OCI-LY1 (cell line): ENCODE data around the gene ANKFY1.

Experiments used
- H2AFZ ChIP-seq: fragments of 200-600 bp; sonication (generic), shearing (Covaris generic); 2 replicates; pipeline ENCODE4 v1.6.0; 2014; ENCODE audit warnings: antibody characterized with exemption, mild to moderate bottlenecking, low read length
- H3F3A ChIP-seq: fragments of 200-600 bp; sonication (generic), shearing (Covaris generic); 2 replicates; pipeline ENCODE4 v1.6.0; 2014; ENCODE audit warnings: mild to moderate bottlenecking, antibody characterized with exemption, low read length, moderate library complexity; ENCODE audit not compliant: insufficient read depth
- H3K27ac ChIP-seq: fragments of 200-600 bp; sonication (generic); 2 replicates; pipeline ENCODE4 v1.5.1; 2014; ENCODE audit warnings: low read length, mixed run types, mild to moderate bottlenecking, low read depth; ENCODE audit not compliant: poor library complexity, severe bottlenecking
- H3K27me3 ChIP-seq: fragments of 200-600 bp; sonication (generic); 2 replicates; pipeline ENCODE4 v1.6.0; 2014; ENCODE audit warnings: antibody characterized with exemption, mild to moderate bottlenecking, low read length, moderate library complexity; ENCODE audit not compliant: insufficient read depth
- H3K36me3 ChIP-seq: fragments of 200-600 bp; sonication (generic); 2 replicates; pipeline ENCODE4 v1.6.1; 2014; ENCODE audit warnings: mild to moderate bottlenecking, antibody characterized with exemption, low read length, moderate library complexity, mixed read lengths; ENCODE audit not compliant: insufficient read depth
- H3K4me1 ChIP-seq: fragments of 200-600 bp; sonication (generic); 2 replicates; pipeline ENCODE4 v1.5.1; 2014; ENCODE audit warnings: mild to moderate bottlenecking, low read length, moderate library complexity; ENCODE audit not compliant: insufficient read depth, severe bottlenecking
- H3K4me2 ChIP-seq: fragments of 200-600 bp; sonication (generic), shearing (Covaris generic); 2 replicates; pipeline ENCODE4 v1.6.1; 2014; ENCODE audit warnings: low read length
- H3K4me3 ChIP-seq: fragments of 200-600 bp; sonication (generic); 2 replicates; pipeline ENCODE4 v1.5.1; 2014; ENCODE audit warnings: low read length, low read depth, mild to moderate bottlenecking, mixed read lengths; ENCODE audit not compliant: poor library complexity, severe bottlenecking
- H3K79me2 ChIP-seq: fragments of 200-600 bp; shearing (Covaris generic); 2 replicates; pipeline ENCODE4 v1.6.1; 2016; ENCODE audit warnings: mixed run types, low read length, mixed read lengths; ENCODE audit not compliant: insufficient read depth
- H3K9ac ChIP-seq: fragments of 200-600 bp; sonication (generic), shearing (Covaris generic); 2 replicates; pipeline ENCODE4 v1.6.1; 2014; ENCODE audit warnings: mild to moderate bottlenecking, low read length, mixed read lengths
- H3K9me2 ChIP-seq: fragments of 200-600 bp; sonication (generic), shearing (Covaris generic); 2 replicates; pipeline ENCODE4 v1.6.1; 2014; ENCODE audit warnings: low read depth, mild to moderate bottlenecking, low read length, mixed read lengths
- H3K9me3 ChIP-seq: fragments of 200-600 bp; shearing (Covaris generic); 2 replicates; pipeline ENCODE4 v1.6.1; 2014; ENCODE audit warnings: low read length, mixed read lengths
- H4K20me1 ChIP-seq: fragments of 200-600 bp; sonication (generic), shearing (Covaris generic); 2 replicates; pipeline ENCODE4 v1.6.0; 2016; ENCODE audit warnings: mild to moderate bottlenecking, low read length; ENCODE audit not compliant: insufficient read depth
- EZH2 ChIP-seq: fragments of 200-600 bp; sonication (generic), shearing (Covaris generic); IDR thresholded peaks from 2 replicates; pipeline ENCODE4 v1.8.0; 2017; ENCODE audit warnings: borderline replicate concordance, mixed run types, mild to moderate bottlenecking, antibody characterized with exemption, low read length, moderate library complexity, mixed read lengths
- TF ChIP-seq, protein P1 (sequence below): fragments of 200-600 bp; sonication (generic), shearing (Covaris generic); IDR thresholded peaks from 2 replicates; pipeline ENCODE4 v1.5.1; 2017; ENCODE audit warnings: mild to moderate bottlenecking, antibody characterized with exemption, low read length, moderate library complexity, mixed read lengths

The ANKFY1 gene

DNA sequence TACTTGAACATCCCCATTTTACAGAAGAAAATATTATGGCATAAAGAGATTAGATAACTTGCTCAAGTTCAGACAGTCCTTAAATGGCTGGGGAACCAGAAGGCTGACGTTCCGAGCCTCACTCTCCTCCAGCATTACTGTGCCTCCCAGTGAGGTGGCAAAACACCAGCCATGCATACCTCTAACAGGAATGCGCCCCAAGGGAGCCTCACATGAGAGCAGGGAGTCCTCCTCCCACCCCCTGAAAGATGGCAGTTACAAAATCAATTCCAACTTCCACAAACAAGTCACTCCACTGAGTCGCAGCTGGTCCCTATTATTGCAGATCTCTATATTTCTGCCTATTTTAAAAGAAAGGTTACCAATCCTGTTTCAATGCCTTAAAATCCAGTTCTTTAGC lies 55.5 kb downstream of the ANKFY1 start:
- Histone ChIP-seq H3K9me3 (no peaks in the 10 kb centered on the region), H2AFZ (no peak overlapping the region), H3K4me1 (peaks cover 5% of the 10 kb centered on the region), H3K27me3 (no peaks in the 10 kb centered on the region), H3K27ac (no peak overlapping the region), H3K9ac (no peak overlapping the region), H3F3A (no peaks in the 10 kb centered on the region), H3K79me2 (no peaks in the 10 kb centered on the region), H3K4me2 (no peak overlapping the region), H3K4me3 (no peak overlapping the region), H3K9me2 (no peaks in the 10 kb centered on the region), H3K36me3 (peaks cover 80% of the 10 kb centered on the region), H4K20me1 (no peaks in the 10 kb centered on the region)
- TF ChIP-seq, protein P1, sequence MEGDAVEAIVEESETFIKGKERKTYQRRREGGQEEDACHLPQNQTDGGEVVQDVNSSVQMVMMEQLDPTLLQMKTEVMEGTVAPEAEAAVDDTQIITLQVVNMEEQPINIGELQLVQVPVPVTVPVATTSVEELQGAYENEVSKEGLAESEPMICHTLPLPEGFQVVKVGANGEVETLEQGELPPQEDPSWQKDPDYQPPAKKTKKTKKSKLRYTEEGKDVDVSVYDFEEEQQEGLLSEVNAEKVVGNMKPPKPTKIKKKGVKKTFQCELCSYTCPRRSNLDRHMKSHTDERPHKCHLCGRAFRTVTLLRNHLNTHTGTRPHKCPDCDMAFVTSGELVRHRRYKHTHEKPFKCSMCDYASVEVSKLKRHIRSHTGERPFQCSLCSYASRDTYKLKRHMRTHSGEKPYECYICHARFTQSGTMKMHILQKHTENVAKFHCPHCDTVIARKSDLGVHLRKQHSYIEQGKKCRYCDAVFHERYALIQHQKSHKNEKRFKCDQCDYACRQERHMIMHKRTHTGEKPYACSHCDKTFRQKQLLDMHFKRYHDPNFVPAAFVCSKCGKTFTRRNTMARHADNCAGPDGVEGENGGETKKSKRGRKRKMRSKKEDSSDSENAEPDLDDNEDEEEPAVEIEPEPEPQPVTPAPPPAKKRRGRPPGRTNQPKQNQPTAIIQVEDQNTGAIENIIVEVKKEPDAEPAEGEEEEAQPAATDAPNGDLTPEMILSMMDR = no peak
- TF ChIP-seq EZH2 = no peak

DNA sequence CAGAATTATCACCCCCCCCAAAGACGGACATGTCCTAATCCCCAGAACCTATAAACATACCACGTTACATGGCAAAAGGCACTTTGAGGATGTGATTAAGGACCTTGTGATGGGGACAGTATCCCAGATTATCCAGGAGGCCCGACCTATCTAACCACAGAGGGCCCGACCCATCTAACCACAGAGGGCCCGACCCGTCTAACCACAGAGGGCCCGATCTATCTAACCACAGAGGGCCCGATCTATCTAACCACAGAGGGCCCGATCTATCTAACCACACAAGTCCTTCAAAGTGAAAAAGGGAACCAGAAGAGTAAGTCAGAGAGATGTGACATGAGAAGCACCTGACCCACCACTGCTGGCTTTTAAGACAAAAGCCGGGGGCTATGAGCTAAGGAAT lies 56.8 kb downstream of the ANKFY1 start:
- no peak overlapping the region for H3K4me2 ChIP-seq
- TF ChIP-seq, protein P1 = no peak
- no peak for TF ChIP-seq EZH2

DNA sequence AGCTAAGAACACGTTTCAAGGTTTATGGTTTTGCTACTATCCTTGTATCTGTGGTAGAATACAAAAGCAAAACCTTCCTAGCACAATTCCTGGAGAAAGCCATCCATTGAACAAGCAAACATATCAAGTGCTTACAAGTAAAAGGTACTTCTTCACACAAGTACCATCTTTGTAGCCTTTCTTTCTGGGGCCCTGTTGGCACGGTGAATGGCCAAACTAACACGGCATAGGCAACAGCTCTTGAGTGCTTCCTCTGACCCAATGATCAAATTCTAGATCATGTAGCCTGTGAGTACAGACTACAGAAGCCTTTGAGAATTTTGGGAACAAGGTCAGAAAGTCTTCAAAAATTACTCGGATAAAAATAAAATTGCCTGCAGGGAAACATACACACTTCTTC lies 57.9 kb downstream of the ANKFY1 start:
- H3K27ac ChIP-seq = no peak overlapping the region
- no peaks in the 10 kb centered on the region for H4K20me1 ChIP-seq
- no peaks in the 10 kb centered on the region for H3F3A ChIP-seq
- no peak overlapping the region for H2AFZ ChIP-seq
- H3K4me3 ChIP-seq = no peak overlapping the region
- no peaks in the 10 kb centered on the region for H3K27me3 ChIP-seq
- no peak for TF ChIP-seq EZH2
- TF ChIP-seq, protein P1 = no peak
- H3K36me3 ChIP-seq = peaks cover 66% of the 10 kb centered on the region
- H3K9me3 ChIP-seq = no peaks in the 10 kb centered on the region
- H3K79me2 ChIP-seq = no peaks in the 10 kb centered on the region
- no peak overlapping the region for H3K9ac ChIP-seq
- peaks cover 5% of the 10 kb centered on the region for H3K4me1 ChIP-seq
- H3K9me2 ChIP-seq = no peaks in the 10 kb centered on the region
- no peak overlapping the region for H3K4me2 ChIP-seq

More for the DNA sequence above, 56.8 kb downstream of the ANKFY1 start:
- H3K36me3 ChIP-seq = peaks cover 71% of the 10 kb centered on the region
- no peak overlapping the region for H3K27ac ChIP-seq
- no peaks in the 10 kb centered on the region for H3K79me2 ChIP-seq
- H3K4me1 ChIP-seq = peaks cover 5% of the 10 kb centered on the region
- H3K9me3 ChIP-seq = no peaks in the 10 kb centered on the region
- no peaks in the 10 kb centered on the region for H4K20me1 ChIP-seq
- H3K4me3 ChIP-seq = no peak overlapping the region
- no peaks in the 10 kb centered on the region for H3K9me2 ChIP-seq
- H3K27me3 ChIP-seq = no peaks in the 10 kb centered on the region
- no peaks in the 10 kb centered on the region for H3F3A ChIP-seq
- H3K9ac ChIP-seq = no peak overlapping the region
- H2AFZ ChIP-seq = no peak overlapping the region
